ENCODE measurements around the gene IFT57. TPM values are rescaled to one million over a fixed set of nuclear protein-coding genes. Genes with fewer than 3 reads are reported as not detected.

The IFT57 gene
- total and polyA plus RNA-seq, 10 of the 15 experiments (the other 5 are each of a cell fraction or from before 2014, with no cell fraction given), result 1.8 to 25.0 (median 7.5) TPM

GRCh38 chr3:108221911-108222852 is at the start of gene IFT57 (continued):
- TF ChIP-seq NR2C2 (IDR thresholded peaks at IDR 0.05; ENCODE audit: borderline replicate concordance, control insufficient read depth, insufficient read length, low read depth), result no peak
- TF ChIP-seq FOXM1 (IDR thresholded peaks at IDR 0.05; ENCODE audit: low read depth, low read length), result no peak
- no peak for TF ChIP-seq ZNF274 (IDR thresholded peaks at IDR 0.05; ENCODE audit: insufficient read depth, insufficient read length)
- TF ChIP-seq RELB (IDR thresholded peaks at IDR 0.05; ENCODE audit: low read depth), result no peak; the same call in none of the 2 replicates
- no peak for TF ChIP-seq GABPA (IDR thresholded peaks at IDR 0.05; ENCODE audit: low read depth)
- TF ChIP-seq EZH2 (IDR thresholded peaks at IDR 0.05; ENCODE audit: borderline replicate concordance, control insufficient read depth, low read depth, low read length), result no peak
- peak; percentile 6; the same call in 1 of the 3 replicates for TF ChIP-seq POU2F2 (IDR thresholded peaks at IDR 0.05; ENCODE audit: borderline replicate concordance, low read depth, low read length)
- no peak for TF ChIP-seq E4F1 (IDR thresholded peaks at IDR 0.05; ENCODE audit: borderline replicate concordance, partially characterized antibody)
- no peak for TF ChIP-seq RBBP5 (conservative IDR thresholded peaks at IDR 0.05)
- 0 out of 4 replicates have a peak, but pooled peaks of 1 of the 2 experiments have one; percentile 10 for TF ChIP-seq EP300 (IDR thresholded peaks at IDR 0.05; ENCODE audit: borderline replicate concordance in 1 of 2, control insufficient read depth in 1 of 2, low read depth in 2 of 2, low read length in 2 of 2)
- no peak for TF ChIP-seq SUZ12 (IDR thresholded peaks at IDR 0.05; ENCODE audit: unreplicated experiment)
- TF ChIP-seq MTA2 (IDR thresholded peaks at IDR 0.05; ENCODE audit: low read depth), result peak; percentile 24; the same call in 1 of the 2 replicates
- TF ChIP-seq IRF4 (IDR thresholded peaks at IDR 0.05; ENCODE audit: low read depth, low read length), result no peak
- TF ChIP-seq CEBPZ (IDR thresholded peaks at IDR 0.05; ENCODE audit: low read depth, low read length), result no peak
- TF ChIP-seq MEF2A (IDR thresholded peaks at IDR 0.05; ENCODE audit: insufficient read depth, low read depth, low read length), result no peak
- TF ChIP-seq PAX8 (IDR thresholded peaks at IDR 0.05), result no peak
- TF ChIP-seq NFIC (IDR thresholded peaks at IDR 0.05; ENCODE audit: low read depth, low read length), result no peak
